Pancreas (tissue), 10 donors: Measurements from ENCODE around the gene FAM227A. TPM values are rescaled to one million over a fixed set of nuclear protein-coding genes. Genes with fewer than 3 reads are reported as not detected.

ENCODE experiments used
- ATAC-seq, 4 donors: fragments of 200-7000 bp; cut with Tn5 transposase; one replicate each; pipeline versions ENCODE4 v1.8.0 to v1.9.1; 2020; ENCODE audit warnings: mild to moderate bottlenecking in 4 of 4, moderate library complexity in 4 of 4
- DNase-seq, 6 donors: peaks; one replicate each; pipeline ENCODE4 v3.0.0-alpha.2; 2020
- FAIRE-seq: peaks from 2 replicates; lab custom pipeline; 2012; peaks lifted over from hg19 to GRCh38; lab: Jason Lieb, UNC
- H3K27ac ChIP-seq, 4 donors: fragments of 200-600 bp; sonication (generic); 1 replicate in 3 of 4; 2 replicates in 1 of 4; pipeline versions ENCODE4 v1.5.0 to v1.8.0; 2020
- H3K27me3 ChIP-seq, 4 donors: fragments of 200-600 bp; one replicate each; pipeline ENCODE4 v1.8.0; 2021
- H3K36me3 ChIP-seq, 3 donors: fragments of 200-600 bp; sonication (generic) in 1 of 3; one replicate each; pipeline versions ENCODE4 v1.5.0 to v1.8.0; 2020 to 2021
- H3K4me1 ChIP-seq, 3 donors: fragments of 200-600 bp; one replicate each; pipeline ENCODE4 v1.8.0; 2021
- H3K4me3 ChIP-seq, 4 donors: fragments of 200-600 bp; sonication (generic) in 2 of 4; one replicate each; pipeline versions ENCODE4 v1.5.0 to v1.8.0; 2020 to 2021
- H3K9me3 ChIP-seq, 4 donors: fragments of 200-600 bp; one replicate each; pipeline ENCODE4 v1.8.0; 2021
- CTCF ChIP-seq, 4 donors: fragments of 200-600 bp; sonication (generic) in 3 of 4; IDR thresholded peaks; one replicate each; pipeline versions ENCODE4 v1.5.0 to v1.8.0; 2021; ENCODE audit warnings: antibody characterized with exemption in 4 of 4
- WGBS, 2 donors: extraction: QIAGEN DNeasy Blood & Tissue Kit; methylation state at CpG; one replicate each; pipeline ENCODE4 v1.1.7; 2013; 5-methylcytosine and 5-hydroxymethylcytosine counted together
- intact Hi-C, 3 donors: fragments of 100-400 bp; cut with DNase I; formaldehyde crosslinking; loops; one replicate each; pipeline versions ENCODE4 v1.11.1 to v1.14.2; 2022
- polyA plus RNA-seq, 2 donors: library from polyadenylated mRNA; stranded (reverse); fragments of 200-250 nt; gene quantifications; one replicate each; pipeline ENCODE4 v1.2.3, GENCODE V29; 2013
- total RNA-seq, 6 donors: library from RNA; stranded (reverse); fragmentation: NEBNext Ultra II Directional in 4 of 6; extraction: Animal tissue kit (Norgen Biotek cat#: 25700) in 4 of 6; gene quantifications; one replicate each; pipeline versions ENCODE4 v1.2.1 to v1.2.4, GENCODE V29; 2021 to 2023
- donor health status: healthy with polysubstance abuse.
- donor health status: DM: no; HTN: no; CAD: no; lungs with moderate emphysema.
- donor health status: DM: no; HTN: no; CAD: no.
- donor health status: control.
- donor health status: control.
- donor health status: Bipolar disorder and iron deficiency.
- donor health status: DM: yes; HTN: yes; CAD: no.
- donor health status: DM: no; HTN: no; CAD: no.
- donor health status: DM: no; HTN: no; CAD: no.
- donor health status: DM: yes; HTN: yes; CAD: no.

FAM227A gene
- total and polyA plus RNA-seq, 8 donors, result 0.22 to 2.0 (median 0.76) TPM

DNA sequence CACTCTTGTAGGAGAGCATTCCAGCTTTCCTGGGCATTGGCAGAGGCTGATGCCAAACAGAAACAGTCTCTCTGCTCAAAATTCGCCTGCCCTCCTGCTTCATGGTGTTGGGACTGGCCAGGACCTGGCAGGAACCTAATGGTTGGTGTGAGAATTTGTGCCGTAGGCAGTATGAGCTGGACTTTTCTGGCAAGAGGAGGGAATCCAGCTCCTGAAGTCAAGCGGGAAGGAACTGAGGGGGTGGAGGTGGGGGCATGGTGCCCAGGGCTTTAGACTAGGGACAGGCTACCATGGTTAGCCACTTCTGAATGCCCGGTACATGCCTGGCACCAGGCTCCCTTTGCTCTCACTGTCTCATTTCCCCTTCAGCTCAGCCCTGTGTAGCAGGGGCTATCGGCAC is 18.7 kb upstream of the FAM227A start:
- no peak overlapping the region for H3K27ac ChIP-seq
- DNase-seq (no peak), FAIRE-seq (no peak), ATAC-seq (peak in 1 of 4 donors; percentile 24)
- peaks cover 0 to 24% (median 6%) of the 10 kb centered on the region in 3 donors for H3K36me3 ChIP-seq
- H3K27me3 ChIP-seq, result no peaks in the 10 kb centered on the region
- H3K4me1 ChIP-seq, result no peaks in the 10 kb centered on the region
- WGBS, 2 donors, result 69 to 84% methylated on average over 5 of the region's 5 CpGs
- intact Hi-C loops, result no loop called here
- TF ChIP-seq CTCF (IDR thresholded peaks at IDR 0.05), result no peak
- no peak overlapping the region for H3K4me3 ChIP-seq
- no peaks in the 10 kb centered on the region for H3K9me3 ChIP-seq

GRCh38 chr22:38657045-38657909 is 1.1 kb upstream of the FAM227A start:
- 4 to 6% methylated on average over 16 of the region's 16 CpGs for WGBS, 2 donors
- no peaks in the 10 kb centered on the region for H3K27me3 ChIP-seq
- FAIRE-seq, result no peak
- no peaks in the 10 kb centered on the region for H3K36me3 ChIP-seq
- peaks cover 0 to 10% (median 0%) of the 10 kb centered on the region in 3 donors for H3K4me1 ChIP-seq
- peak; percentile 36 to 77 (median 58) for ATAC-seq
- intact Hi-C loops, result no loop called here
- peak in 5 of 6 donors; percentile 18 to 61 (median 31) for DNase-seq
- no peaks in the 10 kb centered on the region for H3K9me3 ChIP-seq
- H3K27ac ChIP-seq, result peak overlapping the region; percentile 83 to 95 (median 93)
- TF ChIP-seq CTCF (IDR thresholded peaks at IDR 0.05), result no peak
- peak overlapping the region; percentile 52 to 96 (median 73) for H3K4me3 ChIP-seq

- intact Hi-C loops, result no loop called here
- WGBS, 2 donors, result 7 to 8% methylated on average over 22 of the region's 22 CpGs
- DNase-seq (no peak), ATAC-seq (peak in 2 of 4 donors; percentile 2 to 3), FAIRE-seq (no peak)
- Histone ChIP-seq H3K27ac (peak overlapping the region; percentile 83 to 95 (median 93)), H3K9me3 (no peaks in the 10 kb centered on the region), H3K4me1 (peaks cover 0 to 10% (median 0%) of the 10 kb centered on the region in 3 donors), H3K27me3 (no peaks in the 10 kb centered on the region), H3K4me3 (peak overlapping the region; percentile 52 to 96 (median 73)), H3K36me3 (no peaks in the 10 kb centered on the region)
- no peak for TF ChIP-seq CTCF (IDR thresholded peaks at IDR 0.05)
Measured at GRCh38 chr22:38655519-38656255, 505 bp downstream of the FAM227A start.

- DNase-seq, result no peak
- no peaks in the 10 kb centered on the region for H3K9me3 ChIP-seq
- H3K27ac ChIP-seq, result no peak overlapping the region
- peaks cover 0 to 10% (median 0%) of the 10 kb centered on the region in 3 donors for H3K4me1 ChIP-seq
- 94 to 95% methylated on average over 8 of the region's 8 CpGs for WGBS, 2 donors
- H3K27me3 ChIP-seq, result no peaks in the 10 kb centered on the region
- no peak overlapping the region for H3K4me3 ChIP-seq
- no peak for ATAC-seq
- intact Hi-C loops, result no loop called here
- no peak for FAIRE-seq
- no peak for TF ChIP-seq CTCF (IDR thresholded peaks at IDR 0.05)
- no peaks in the 10 kb centered on the region for H3K36me3 ChIP-seq
Measured at GRCh38 chr22:38653741-38654140, 2.5 kb downstream of the FAM227A start.
